K562 (cell line): Measurements from ENCODE around the gene UBE2N. TPM values are rescaled to one million over a fixed set of nuclear protein-coding genes. Genes with fewer than 3 reads are reported as not detected.

Experiments used
- ATAC-seq: fragments of 200-7000 bp; cut with Tn5 transposase; 3 replicates; pipeline ENCODE4 v1.9.1; 2020; ENCODE audit warnings: moderate library complexity
- BruUV-seq: library from RNA; stranded (reverse); fragments of 400-500 nt; replicated peaks from 2 replicates; lab custom pipeline; 2021; lab: Mats Ljungman, UMichigan
- CTCF ChIA-PET: fragments of 300-600 bp; formaldehyde crosslinking; extraction: SDS; loops from one replicate; lab custom pipeline; 2021; ENCODE audit warnings: low intra/inter-chr PET ratio; lab: Yijun Ruan, JAX
- POLR2A ChIA-PET: fragments of 300-600, 350-650 bp; sonication (Branson Sonifier 250); formaldehyde crosslinking; extraction: SDS; loops from one replicate; lab custom pipeline; 2021; ENCODE audit warnings: antibody characterized with exemption, inconsistent platforms; lab: Yijun Ruan, JAX
- DNase-seq, 4 experiments: peaks; one replicate each; pipeline versions ENCODE4 v3.0.0 to v3.0.0-alpha.2; 2011 to 2018; ENCODE audit warnings: low spot score in 3 of 4, mixed read lengths in 3 of 4; ENCODE audit errors: extremely low read depth in 1 of 4
- FAIRE-seq: peaks from 2 replicates; lab custom pipeline; 2011; peaks lifted over from hg19 to GRCh38; lab: Jason Lieb, UNC
- H2AFZ ChIP-seq: 2 replicates; pipeline ENCODE4 v1.6.0; 2011; ENCODE audit warnings: low read depth, low read length, control low read depth, inconsistent platforms
- H3K27ac ChIP-seq: fragments of 200-600 bp; 3 replicates; pipeline ENCODE4 v1.8.0; 2011; ENCODE audit warnings: low read depth, mild to moderate bottlenecking, control low read depth, inconsistent platforms, low read length, moderate library complexity, mixed read lengths; ENCODE audit errors: extremely low read depth
- H3K27me3 ChIP-seq, 2 experiments: fragments of 300-600 bp in 1 of 2; 2 replicates in 1 of 2; 3 replicates in 1 of 2; pipeline versions ENCODE4 v1.6.0 to v1.8.0; 2011; ENCODE audit warnings: inconsistent platforms in 2 of 2, low read length in 2 of 2, mild to moderate bottlenecking in 1 of 2, mixed read lengths in 1 of 2, moderate library complexity in 1 of 2; ENCODE audit not compliant: control insufficient read depth in 2 of 2, insufficient read depth in 2 of 2
- H3K36me3 ChIP-seq: fragments of 300-600 bp; 3 replicates; pipeline ENCODE4 v1.8.0; 2011; ENCODE audit warnings: mild to moderate bottlenecking, low read length, inconsistent platforms; ENCODE audit not compliant: control insufficient read depth, insufficient read depth
- H3K4me1 ChIP-seq, 2 experiments: fragments of 200-600 bp in 1 of 2; replicated peaks in 1 of 2; 2 replicates in 1 of 2; 3 replicates in 1 of 2; pipeline versions ENCODE4 v1.5.1 to v1.8.0; 2011; ENCODE audit warnings: inconsistent platforms in 2 of 2, low read length in 2 of 2, mild to moderate bottlenecking in 1 of 2, mixed read lengths in 1 of 2, moderate library complexity in 1 of 2; ENCODE audit not compliant: control insufficient read depth in 2 of 2, insufficient read depth in 2 of 2
- H3K4me2 ChIP-seq: 2 replicates; pipeline ENCODE4 v1.6.1; 2011; ENCODE audit warnings: low read length, control low read depth, inconsistent platforms, mixed read lengths; ENCODE audit not compliant: insufficient read depth
- H3K4me3 ChIP-seq: fragments of 200-600 bp; sonication (generic), shearing (Covaris generic); 2 replicates; pipeline ENCODE4 v1.5.1; 2016; ENCODE audit warnings: control low read depth, inconsistent platforms
- H3K79me2 ChIP-seq: fragments of 200-600 bp; 3 replicates; pipeline ENCODE4 v1.8.0; 2011; ENCODE audit warnings: low read length, inconsistent platforms; ENCODE audit not compliant: control insufficient read depth, insufficient read depth
- H3K9ac ChIP-seq, 2 experiments: 2 replicates each; pipeline versions ENCODE4 v1.6.0 to v1.6.1; 2011; ENCODE audit warnings: low read depth in 2 of 2, low read length in 2 of 2, control low read depth in 1 of 2, inconsistent platforms in 1 of 2, mild to moderate bottlenecking in 1 of 2, mixed read lengths in 1 of 2; ENCODE audit not compliant: insufficient read depth in 1 of 2
- H3K9me1 ChIP-seq: one replicate; pipeline ENCODE4 v1.6.0; 2011; ENCODE audit warnings: inconsistent platforms, mild to moderate bottlenecking, low read length, moderate library complexity; ENCODE audit not compliant: control insufficient read depth, insufficient read depth
- H3K9me3 ChIP-seq: replicated peaks from 2 replicates; pipeline ENCODE4 v1.5.1; 2011; ENCODE audit warnings: low read depth, low read length, inconsistent platforms; ENCODE audit not compliant: control insufficient read depth, insufficient read depth
- H4K20me1 ChIP-seq: replicated peaks from 2 replicates; pipeline ENCODE4 v1.6.1; 2011; ENCODE audit warnings: low read length, inconsistent platforms, mixed read lengths; ENCODE audit not compliant: control insufficient read depth, insufficient read depth
- CBX2 ChIP-seq: fragments of 200-600 bp; sonication (generic); IDR thresholded peaks from one replicate; pipeline ENCODE4 v1.6.1; 2012; ENCODE audit warnings: mild to moderate bottlenecking, low read length, inconsistent platforms; ENCODE audit not compliant: insufficient read depth, poor library complexity, severe bottlenecking
- NONO ChIP-seq, 2 experiments: fragments of 200-400 bp in 1 of 2; fragments of 450-650 bp in 1 of 2; formaldehyde crosslinking in 1 of 2; IDR thresholded peaks; 2 replicates each; pipeline ENCODE4 v1.6.1; 2017; ENCODE audit warnings: low read depth in 2 of 2, mild to moderate bottlenecking in 2 of 2, moderate library complexity in 2 of 2, low read length in 1 of 2
- NR2F6 ChIP-seq: fragments of 450-650 bp; formaldehyde crosslinking; IDR thresholded peaks from 2 replicates; pipeline ENCODE4 v1.4.0; 2020; ENCODE audit warnings: mild to moderate bottlenecking
- WGBS: fragments of 100-300 bp; shearing (Covaris generic); methylation state at CpG from one replicate; pipeline ENCODE4 v1.1.6; 2016; ENCODE audit warnings: low coverage, mixed read lengths; ENCODE audit not compliant: insufficient coverage; ENCODE audit errors: missing lambda C conversion rate; 5-methylcytosine and 5-hydroxymethylcytosine counted together
- in situ Hi-C: fragments of 300-500 bp; cut with MboI; formaldehyde crosslinking; loops from 4 replicates; pipeline ENCODE4 v1.15.0; 2018; ENCODE audit warnings: inconsistent platforms, mixed read lengths
- intact Hi-C: fragments of 100-400 bp; cut with micrococcal nuclease; formaldehyde crosslinking; loops from 2 replicates; pipeline ENCODE4 v1.14.2; 2022
- polyA plus RNA-seq, 8 experiments: library from polyadenylated mRNA; depleted of rRNA in 4 of 8; stranded (reverse) in 5 of 8; unstranded in 3 of 8; fragments of >200 nt; fragmentation: Nextera tagmentation in 2 of 8; fragmentation: Illumina TruSeq in 1 of 8; extraction: Ambion mirVana in 2 of 8; extraction: Trizol in 1 of 8; gene quantifications; 2 replicates each; pipeline versions ENCODE4 v1.2.1 to v1.2.3, GENCODE V29; 2011 to 2014; ENCODE audit warnings: inconsistent platforms in 1 of 8, missing spikeins in 1 of 8
- total RNA-seq, 7 experiments: library from RNA; depleted of rRNA in 6 of 7; stranded (reverse); fragments of >200 nt in 6 of 7; fragmentation: Illumina TruSeq in 2 of 7; extraction: Trizol in 2 of 7; gene quantifications; 2 replicates each; pipeline versions ENCODE4 v1.2.1 to v1.2.3, GENCODE V29; 2011 to 2021; ENCODE audit warnings: low replicate concordance in 1 of 7
- TF ChIP-seq, protein P1 (sequence below): fragments of 450-650 bp; formaldehyde crosslinking; IDR thresholded peaks from 2 replicates; pipeline ENCODE4 v1.4.0; 2020; ENCODE audit warnings: mild to moderate bottlenecking, moderate library complexity
- TF ChIP-seq, protein P2 (sequence below): IDR thresholded peaks from 3 replicates; pipeline ENCODE4 v1.6.1; 2011; ENCODE audit warnings: borderline replicate concordance, mild to moderate bottlenecking; ENCODE audit not compliant: insufficient read length, insufficient read depth
- TF ChIP-seq, protein P3 (sequence below), 2 experiments: fragments of 450-650 bp; conservative IDR thresholded peaks; 2 replicates each; pipeline ENCODE4 v1.6.1; 2017; ENCODE audit warnings: mild to moderate bottlenecking in 2 of 2, moderate library complexity in 2 of 2
- TF ChIP-seq, protein P4 (sequence below), 3 experiments: fragments of 200-800 bp in 1 of 3; sonication (Bioruptor generic) in 1 of 3; sonication (generic) in 1 of 3; formaldehyde crosslinking in 1 of 3; IDR thresholded peaks; 2 replicates each; pipeline versions ENCODE4 v1.6.1 to v1.8.0; 2016 to 2022; ENCODE audit warnings: mild to moderate bottlenecking in 2 of 3, missing compliant biosample characterization in 2 of 3, missing genetic modification characterization in 2 of 3, missing genetic modification reagents in 1 of 3

Gene UBE2N
- total and polyA plus RNA-seq, 9 of the 15 experiments (the other 6 are each of a cell fraction or from before 2014, with no cell fraction given) = 189 to 826 (median 260) TPM

DNA sequence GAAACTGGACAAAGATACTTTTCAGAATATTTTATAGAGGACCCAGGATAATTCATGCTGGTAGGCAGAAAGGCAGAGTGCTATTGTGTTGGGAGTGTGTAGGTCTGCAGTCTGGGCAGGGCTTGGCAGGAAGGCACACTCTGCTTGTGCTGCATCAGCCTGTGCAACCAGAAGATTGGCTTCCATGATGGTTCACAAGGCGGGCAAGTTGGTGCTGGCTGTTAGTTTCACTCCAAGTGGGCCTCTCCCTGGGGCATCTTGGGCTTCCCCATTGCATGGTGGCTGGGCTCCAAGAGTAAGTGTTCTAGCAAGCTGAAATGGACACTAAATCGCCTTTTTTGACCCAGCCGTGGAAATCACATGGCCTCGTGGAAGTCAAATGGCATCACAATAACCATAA is 1.8 kb upstream of the UBE2N start:
- Histone ChIP-seq H3K9ac (no peak overlapping the region; a peak in 1 of 4 replicates), H2AFZ (no peak overlapping the region), H3K79me2 (peaks cover 44% of the 10 kb centered on the region), H4K20me1 (peaks cover 21% of the 10 kb centered on the region), H3K9me1 (peaks cover 6% of the 10 kb centered on the region), H3K9me3 (no peaks in the 10 kb centered on the region), H3K36me3 (peaks cover 10% of the 10 kb centered on the region; the same call in 1 of the 3 replicates), H3K4me3 (no peak overlapping the region), H3K4me1 (peaks cover 8 to 22% of the 10 kb centered on the region in 2 experiments), H3K27me3 (no peaks in the 10 kb centered on the region), H3K4me2 (no peak overlapping the region), H3K27ac (no peak overlapping the region)
- ATAC-seq = no peak
- POLR2A ChIA-PET = interaction anchor here (0.7 to 0.8 kb wide), 2 partner anchors 662 to 844 kb away, joined by 3 to 5 read pairs; no protein-coding TSS in a partner anchor
- intact Hi-C loops = no loop called here
- CTCF ChIA-PET = no interaction called here
- 93% methylated on average over 4 of the region's 4 CpGs for WGBS
- in situ Hi-C loops = no loop called here
- no peak for DNase-seq
- no peak for FAIRE-seq
- no TSS peak for BruUV-seq
- TF ChIP-seq, protein P1, sequence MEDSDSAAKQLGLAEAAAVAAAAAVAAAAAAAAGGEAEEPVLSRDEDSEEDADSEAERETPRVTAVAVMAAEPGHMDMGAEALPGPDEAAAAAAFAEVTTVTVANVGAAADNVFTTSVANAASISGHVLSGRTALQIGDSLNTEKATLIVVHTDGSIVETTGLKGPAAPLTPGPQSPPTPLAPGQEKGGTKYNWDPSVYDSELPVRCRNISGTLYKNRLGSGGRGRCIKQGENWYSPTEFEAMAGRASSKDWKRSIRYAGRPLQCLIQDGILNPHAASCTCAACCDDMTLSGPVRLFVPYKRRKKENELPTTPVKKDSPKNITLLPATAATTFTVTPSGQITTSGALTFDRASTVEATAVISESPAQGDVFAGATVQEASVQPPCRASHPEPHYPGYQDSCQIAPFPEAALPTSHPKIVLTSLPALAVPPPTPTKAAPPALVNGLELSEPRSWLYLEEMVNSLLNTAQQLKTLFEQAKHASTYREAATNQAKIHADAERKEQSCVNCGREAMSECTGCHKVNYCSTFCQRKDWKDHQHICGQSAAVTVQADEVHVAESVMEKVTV = no peak
- TF ChIP-seq, protein P2, sequence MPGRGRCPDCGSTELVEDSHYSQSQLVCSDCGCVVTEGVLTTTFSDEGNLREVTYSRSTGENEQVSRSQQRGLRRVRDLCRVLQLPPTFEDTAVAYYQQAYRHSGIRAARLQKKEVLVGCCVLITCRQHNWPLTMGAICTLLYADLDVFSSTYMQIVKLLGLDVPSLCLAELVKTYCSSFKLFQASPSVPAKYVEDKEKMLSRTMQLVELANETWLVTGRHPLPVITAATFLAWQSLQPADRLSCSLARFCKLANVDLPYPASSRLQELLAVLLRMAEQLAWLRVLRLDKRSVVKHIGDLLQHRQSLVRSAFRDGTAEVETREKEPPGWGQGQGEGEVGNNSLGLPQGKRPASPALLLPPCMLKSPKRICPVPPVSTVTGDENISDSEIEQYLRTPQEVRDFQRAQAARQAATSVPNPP = no peak
- TF ChIP-seq, protein P3, sequence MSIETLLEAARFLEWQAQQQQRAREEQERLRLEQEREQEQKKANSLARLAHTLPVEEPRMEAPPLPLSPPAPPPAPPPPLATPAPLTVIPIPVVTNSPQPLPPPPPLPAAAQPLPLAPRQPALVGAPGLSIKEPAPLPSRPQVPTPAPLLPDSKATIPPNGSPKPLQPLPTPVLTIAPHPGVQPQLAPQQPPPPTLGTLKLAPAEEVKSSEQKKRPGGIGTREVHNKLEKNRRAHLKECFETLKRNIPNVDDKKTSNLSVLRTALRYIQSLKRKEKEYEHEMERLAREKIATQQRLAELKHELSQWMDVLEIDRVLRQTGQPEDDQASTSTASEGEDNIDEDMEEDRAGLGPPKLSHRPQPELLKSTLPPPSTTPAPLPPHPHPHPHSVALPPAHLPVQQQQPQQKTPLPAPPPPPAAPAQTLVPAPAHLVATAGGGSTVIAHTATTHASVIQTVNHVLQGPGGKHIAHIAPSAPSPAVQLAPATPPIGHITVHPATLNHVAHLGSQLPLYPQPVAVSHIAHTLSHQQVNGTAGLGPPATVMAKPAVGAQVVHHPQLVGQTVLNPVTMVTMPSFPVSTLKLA (conservative IDR thresholded peaks at IDR 0.05) = no peak
- TF ChIP-seq, protein P4, sequence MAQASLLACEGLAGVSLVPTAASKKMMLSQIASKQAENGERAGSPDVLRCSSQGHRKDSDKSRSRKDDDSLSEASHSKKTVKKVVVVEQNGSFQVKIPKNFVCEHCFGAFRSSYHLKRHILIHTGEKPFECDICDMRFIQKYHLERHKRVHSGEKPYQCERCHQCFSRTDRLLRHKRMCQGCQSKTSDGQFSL (CRISPR knock-in tag; IDR thresholded peaks at IDR 0.05) = no peak
- TF ChIP-seq, protein P4 (tag; IDR thresholded peaks at IDR 0.05) = no peak
- TF ChIP-seq NR2F6 (no peak), NONO (IDR thresholded peaks at IDR 0.05; ENCODE audit: low read depth in 2 of 2, low read length in 1 of 2) (no peak), CBX2 (no peak)
